HG03521 (cell line): Measurements from ENCODE around the gene TH.

Source experiments
- ATAC-seq: cut with Tn5 transposase; IDR thresholded peaks from one replicate; pipeline ENCODE4 v1.9.1; 2021; ENCODE audit warnings: mild to moderate bottlenecking, moderate library complexity; ENCODE audit not compliant: unreplicated experiment

TH gene

DNA sequence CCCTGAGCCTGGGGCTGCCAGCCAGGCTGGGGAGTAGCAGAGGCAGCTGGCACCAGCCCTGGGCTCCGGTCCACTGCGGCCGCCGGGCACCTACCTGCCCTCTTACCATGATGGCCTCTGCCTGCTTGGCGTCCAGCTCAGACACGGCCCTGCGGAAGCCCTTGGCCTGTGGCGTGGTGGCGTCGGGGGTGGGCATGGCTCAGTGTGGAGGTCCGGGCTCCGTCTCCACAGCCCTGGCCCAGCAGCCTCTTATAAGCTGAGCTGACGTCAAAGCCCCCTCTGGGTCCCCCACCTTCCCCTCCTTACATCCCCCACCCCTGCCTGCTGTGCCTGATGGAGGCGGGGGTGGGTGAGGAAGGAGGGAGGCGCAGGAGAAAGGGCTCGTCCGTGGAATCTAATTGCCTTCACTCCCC is at the start of gene TH:
Gene TH, minus strand, starts transcription at position 225 of the 413 bp plus-strand sequence. Its CDS starts 29 bp downstream, at position 196.
- no peak for ATAC-seq

DNA sequence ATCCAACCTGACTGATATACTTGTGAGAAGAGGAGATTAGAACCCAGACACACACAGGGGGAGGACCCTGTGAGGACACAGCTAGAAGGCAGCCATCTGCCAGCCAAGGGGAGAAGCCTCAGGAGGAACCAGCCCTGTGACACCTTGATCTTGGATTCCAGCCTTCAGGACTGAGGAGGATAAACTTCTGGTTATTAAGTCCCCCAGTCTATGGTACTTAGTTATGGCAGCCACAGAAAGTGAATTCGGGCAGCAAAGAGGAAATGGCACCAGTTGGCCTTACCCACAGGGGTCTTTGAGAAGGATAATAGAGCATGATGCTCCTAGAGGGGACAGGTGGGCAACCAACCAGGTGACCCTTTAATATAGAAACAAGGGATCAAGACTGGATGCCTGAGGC is 49.4 kb upstream of the TH start:
- no peak for ATAC-seq

DNA sequence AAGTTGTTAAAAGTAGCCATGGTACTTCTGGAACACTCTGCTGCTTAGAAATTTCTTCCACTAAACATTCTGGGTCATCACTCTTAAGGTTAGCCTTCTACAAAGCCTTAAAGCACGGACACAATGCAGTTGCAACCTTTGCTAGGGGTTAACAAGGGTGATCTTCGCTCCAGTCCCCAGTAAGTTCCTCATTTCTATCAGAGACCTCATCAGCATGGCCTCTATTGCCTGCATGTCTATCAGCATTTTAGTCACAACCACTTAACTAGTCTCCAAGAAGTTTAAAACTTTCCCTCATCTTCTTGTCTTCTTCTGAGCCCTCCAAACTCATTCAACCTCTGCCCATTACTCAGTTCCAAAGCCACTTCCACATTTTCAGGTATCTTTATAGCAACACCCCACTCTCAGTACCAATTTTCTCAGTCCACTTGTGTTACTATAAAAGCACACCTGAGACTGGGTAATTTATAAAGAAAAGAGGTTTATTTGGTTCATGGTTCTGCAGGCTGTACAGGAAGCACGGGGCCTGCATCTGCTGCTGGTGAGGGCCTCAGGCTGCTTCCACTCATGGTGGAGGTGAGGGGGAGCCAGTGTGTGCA is 48.7 kb upstream of the TH start:
- no peak for ATAC-seq

DNA sequence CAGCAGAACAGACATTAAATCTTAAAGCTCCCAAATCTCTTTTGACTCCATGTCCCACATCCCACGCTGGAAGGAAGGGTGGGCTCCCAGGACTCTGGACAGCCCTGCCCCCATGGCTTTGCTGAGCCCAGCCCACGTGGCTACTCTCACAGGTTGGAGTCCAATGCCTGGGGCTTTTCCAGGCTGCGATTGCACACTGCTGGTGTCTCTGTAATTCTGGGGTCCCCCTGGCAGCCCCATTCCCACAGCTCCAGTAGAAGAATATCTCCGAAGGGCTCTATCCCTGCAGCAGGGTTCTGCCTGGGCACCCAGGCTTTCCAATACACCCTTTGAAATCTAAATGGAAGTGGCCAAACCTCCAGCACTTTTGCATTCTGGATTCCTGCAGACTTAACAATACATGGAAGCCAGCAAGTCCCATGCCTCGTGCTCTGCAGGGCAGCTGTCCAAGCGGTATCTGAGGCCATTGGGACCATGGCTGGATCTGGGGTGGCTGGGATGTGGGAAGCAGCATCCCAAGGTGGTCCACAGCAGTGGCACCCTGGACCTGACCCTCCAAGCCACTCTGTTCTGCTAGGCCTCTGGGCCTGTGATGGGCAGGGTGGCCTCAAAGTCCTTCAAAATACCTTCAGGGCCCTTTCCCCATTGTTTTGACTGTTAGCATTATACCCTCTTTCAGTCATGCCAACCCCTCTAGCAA is 47.9 kb upstream of the TH start:
- ATAC-seq: no peak

DNA sequence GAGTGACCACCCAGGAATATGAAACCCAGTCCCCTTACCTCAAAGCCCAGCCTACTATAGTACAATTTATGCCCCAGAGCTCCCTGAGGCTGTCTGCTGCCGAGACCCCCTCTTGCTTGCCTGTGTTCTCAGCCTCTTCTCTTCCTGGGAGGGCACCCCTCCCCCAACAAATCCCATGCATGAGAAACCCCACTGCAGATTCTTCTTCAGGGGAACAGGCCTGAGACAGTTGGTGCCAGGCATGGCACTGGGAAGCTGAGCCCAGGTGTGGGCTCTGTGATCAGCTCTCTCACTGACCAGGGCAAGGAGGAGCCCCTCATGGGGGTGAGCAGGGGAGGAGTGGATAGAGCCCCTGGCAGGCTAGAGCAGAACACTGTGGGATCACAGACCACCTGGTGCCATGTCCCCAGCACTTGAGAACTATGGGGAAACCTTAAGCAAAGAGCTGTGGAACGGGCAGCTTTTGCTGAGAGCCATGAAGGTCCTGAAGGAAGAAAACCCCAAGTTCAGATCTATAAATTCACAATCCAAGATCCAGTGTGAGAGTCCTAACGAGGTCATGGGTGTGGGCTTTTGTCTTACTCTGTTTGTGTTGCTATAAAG is 46.5 kb upstream of the TH start:
- ATAC-seq: no peak

DNA sequence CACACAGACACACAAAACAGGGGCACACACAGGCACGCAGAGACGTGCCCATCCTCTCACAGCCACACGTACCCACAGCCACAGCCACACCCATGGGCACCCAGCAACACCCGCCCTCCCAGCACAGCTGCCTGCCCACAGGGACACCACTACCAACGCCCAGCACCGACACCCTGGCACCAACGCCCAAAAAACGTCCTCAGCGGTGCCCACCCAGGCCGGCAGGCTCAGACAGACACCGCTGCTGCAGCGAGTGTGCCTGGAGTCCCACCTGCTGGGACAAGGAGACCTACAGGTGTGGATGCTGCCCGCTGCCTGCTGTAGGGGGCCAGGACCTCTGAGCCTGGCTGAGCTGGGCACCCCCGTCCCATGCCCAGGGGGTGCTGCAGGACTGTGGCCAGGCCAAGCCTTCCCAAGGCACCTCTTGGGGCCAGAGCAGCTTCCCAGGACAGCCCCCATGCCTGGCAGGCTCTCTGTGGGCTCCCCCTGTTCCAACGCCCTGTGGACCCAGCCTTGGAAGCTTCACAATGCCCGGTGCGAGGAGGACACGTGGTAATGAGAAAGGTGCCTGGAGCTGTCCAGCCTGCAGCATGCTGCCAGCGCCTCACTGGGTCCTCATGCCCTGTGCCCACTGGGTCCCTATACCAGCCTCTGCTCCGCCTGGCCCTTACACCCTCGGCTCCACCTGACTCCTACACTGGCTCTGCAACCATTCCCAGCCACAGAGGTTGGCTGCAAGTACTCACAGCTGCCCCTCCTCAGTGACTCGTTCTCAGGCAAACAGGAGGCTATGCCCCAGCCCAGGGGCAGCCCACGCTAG is 45.8 kb upstream of the TH start:
- no peak for ATAC-seq

DNA sequence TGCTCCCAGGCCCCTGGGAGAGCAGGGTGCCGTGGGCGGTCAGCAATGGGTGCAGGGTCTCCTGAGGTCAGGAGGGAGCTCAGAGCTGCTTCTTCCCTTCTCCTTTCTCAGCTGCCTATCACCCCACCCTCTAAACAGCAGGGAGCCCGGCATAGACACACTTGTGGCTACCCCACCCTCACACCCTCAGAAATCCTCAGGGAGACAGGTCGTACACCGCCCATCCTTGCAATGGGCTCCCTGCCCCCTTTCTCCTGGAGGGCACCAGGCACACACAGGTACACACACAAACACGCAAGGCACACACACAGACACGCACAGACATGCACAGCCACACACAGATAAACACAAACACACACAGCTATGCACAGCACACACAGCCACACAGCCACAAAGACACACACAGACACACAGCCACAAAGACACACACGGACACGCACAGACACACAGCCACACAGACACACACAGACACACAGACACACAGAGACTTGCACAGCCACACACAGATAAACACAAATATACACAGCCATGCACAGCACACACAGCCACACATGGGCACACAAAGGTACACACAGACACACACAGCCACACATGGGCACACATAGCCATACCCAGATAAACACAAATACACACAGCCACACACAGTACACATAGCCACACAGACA is 44.9 kb upstream of the TH start:
- no peak for ATAC-seq

DNA sequence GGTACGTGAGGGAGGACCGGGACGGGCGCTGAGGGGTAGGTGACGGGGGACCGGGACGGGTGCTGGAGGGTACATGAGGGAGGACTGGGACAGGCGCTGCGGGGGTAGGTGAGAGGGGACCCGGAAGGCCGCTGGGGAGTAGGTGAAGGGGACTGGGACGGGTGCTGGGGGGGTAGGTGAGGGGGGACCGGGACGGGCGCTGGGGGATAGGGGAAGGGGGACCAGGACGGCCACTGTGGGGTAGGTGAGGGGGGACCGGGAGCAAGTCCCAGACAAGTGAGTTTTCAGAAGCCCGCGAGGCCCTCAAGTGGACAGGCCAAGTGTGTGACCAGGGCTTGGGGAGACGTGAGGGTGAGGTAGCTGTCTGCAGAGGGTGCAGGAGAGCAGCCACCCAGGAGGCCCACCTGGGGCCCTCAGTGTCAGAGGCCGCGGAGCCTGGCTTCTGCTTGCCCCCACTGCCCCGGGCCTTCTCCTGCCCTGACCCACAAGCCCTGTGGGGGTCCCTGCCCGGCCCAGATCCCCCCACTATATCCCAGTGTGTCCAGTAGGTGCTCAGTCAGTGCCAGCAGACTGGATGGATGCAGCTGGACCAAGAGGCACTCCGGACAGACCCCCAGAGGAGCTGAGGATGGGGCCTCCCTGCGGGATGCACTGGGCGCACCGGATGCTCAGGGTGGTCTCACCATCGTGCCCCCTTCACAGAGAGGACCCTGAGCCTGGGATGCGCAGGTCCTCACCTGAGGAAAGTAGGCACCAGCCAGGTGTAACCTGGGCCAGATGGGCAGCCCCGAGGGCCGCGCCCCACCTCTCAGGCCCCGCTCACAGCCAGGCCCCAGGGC is 44.2 kb upstream of the TH start:
- ATAC-seq: no peak

DNA sequence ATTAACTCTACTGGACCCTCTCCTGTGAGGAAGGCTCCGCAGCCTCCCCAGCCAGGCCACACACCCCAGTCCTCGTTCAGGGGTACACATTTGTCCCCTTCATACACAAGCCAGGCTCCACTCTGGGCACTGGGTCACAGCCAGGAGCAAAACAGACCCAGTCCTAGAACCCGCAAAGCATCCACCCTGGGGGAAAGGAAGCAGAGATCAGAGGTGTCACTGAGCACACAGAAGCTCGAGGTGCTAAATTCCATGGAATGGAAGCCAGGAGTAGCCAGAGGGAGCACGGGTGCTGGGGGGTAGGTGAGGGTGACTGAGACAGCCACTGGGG is 43.6 kb upstream of the TH start:
- no peak for ATAC-seq

DNA sequence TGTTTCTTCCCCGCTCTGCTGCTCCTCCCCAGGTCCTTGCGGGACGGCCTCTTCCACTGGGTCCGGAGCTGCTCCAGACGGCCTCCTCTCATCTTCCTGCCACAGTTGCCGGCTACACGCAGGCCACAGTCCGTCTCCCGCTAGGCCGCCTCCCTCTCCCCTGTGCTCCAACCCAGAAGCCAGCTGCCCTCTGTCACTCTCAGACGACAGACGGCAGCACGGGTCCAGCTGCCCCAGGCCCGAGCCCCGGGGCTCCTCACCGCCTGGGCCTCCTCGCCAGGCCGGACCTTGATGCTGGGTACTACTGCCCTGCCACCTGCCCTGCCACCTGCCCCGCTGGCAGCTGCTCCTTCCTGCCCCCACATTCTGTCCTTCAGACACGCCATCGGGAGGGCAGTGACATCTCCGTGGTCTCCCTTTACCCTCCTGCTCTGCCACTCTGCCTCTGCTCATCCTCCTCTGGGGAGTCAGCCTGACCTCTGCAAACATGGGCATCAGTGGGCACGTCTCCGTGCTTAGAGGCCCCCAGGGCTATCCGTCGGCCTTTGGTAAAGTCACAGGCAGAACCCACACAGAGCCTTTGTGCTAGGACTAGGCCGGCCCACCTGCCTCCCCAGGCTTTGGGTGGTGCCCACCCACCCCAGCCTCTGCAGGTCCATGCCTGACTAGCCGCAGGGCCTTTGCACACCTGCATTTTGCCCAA is 43.1 kb upstream of the TH start:
- ATAC-seq: no peak

DNA sequence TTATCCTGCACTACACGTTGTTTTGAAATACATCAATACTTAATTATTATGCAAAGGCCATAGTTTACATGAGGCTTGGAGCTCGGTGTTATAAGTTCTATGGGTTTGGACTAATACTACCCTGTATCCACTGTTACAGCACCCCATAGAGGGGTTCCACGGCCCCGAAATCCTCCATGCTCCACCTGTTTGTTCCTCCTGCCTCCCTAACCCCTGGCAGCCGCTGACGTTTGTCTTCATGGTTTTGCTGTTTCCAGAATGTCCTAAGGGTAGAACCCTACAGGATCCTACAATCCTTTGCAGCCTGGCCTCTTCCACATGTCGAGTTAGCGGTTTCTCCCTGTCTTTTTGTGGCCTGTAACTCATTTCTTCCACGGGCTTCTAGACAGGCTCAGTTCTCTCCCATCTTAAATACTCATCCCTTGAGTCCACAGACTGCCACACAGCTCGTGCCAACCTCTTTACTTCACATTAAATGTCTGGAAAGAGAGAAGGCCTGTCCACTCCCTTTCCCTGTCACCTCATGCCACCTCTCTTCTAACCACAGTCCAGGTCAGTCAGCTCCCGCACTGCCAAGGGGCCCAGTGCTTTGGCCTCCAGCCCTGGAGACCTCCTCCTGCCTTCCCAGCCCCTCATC is 42.4 kb upstream of the TH start:
- no peak for ATAC-seq

DNA sequence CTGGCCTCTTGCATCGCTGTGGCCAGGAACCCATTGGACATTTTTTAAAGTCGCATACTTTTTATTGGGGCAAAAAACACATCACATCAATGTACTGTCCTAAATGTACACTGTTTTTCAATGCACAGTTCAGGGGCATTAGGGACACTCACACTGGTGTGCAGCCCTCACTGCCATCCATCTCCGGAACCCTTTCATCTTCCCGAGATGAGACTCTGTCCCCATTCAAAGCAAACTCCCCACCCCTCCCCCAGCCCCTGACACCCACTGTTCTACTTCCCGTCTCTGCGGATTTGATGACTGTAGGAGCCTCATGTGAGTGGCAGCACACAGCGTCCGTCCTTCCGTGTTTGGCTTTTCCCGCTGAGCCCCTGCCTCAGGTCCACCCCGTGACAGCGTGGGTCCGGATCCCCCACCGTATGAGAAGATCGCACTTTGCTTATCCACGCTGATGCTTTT is 41.8 kb upstream of the TH start:
- no peak for ATAC-seq

DNA sequence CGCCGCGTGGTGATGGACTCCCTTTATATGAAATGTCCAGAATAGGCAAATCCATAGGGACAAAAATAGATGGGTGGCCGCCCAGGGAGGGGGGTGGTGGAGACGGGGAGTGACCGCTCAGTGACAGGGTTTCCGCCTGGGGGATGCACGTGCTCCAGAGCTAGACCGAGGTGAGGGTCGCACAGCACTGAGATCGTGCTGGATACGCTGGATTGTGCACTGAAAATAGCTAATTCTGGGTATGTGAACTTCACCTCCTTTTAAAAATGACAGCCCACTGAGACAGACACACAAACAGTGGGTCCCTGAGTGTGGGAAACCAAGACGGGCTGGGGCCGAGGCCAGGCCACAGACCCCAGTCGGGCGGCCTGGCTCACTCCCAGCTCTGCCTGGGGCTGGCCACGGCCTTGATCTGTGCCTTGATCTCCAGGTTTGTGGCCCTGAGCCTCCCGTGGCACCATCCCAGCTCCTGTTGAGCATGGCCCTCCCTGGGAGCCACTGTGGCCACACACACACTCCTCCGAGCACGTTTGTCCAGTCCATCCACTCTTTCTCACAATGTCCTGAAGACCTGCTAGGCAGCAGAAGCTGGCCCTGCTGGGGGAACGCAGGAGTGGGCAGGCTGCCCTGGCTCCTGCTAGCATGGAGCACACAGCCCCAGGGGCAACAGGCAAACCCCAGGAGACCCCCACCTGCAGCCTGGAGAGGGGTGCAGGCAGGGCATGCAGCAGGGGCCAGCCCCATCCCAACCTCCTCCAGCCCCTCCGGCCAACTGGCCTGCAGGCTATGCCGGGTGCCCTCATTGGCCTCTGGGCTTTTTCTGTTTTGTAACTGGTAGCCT is 41.0 kb upstream of the TH start:
- no peak for ATAC-seq

DNA sequence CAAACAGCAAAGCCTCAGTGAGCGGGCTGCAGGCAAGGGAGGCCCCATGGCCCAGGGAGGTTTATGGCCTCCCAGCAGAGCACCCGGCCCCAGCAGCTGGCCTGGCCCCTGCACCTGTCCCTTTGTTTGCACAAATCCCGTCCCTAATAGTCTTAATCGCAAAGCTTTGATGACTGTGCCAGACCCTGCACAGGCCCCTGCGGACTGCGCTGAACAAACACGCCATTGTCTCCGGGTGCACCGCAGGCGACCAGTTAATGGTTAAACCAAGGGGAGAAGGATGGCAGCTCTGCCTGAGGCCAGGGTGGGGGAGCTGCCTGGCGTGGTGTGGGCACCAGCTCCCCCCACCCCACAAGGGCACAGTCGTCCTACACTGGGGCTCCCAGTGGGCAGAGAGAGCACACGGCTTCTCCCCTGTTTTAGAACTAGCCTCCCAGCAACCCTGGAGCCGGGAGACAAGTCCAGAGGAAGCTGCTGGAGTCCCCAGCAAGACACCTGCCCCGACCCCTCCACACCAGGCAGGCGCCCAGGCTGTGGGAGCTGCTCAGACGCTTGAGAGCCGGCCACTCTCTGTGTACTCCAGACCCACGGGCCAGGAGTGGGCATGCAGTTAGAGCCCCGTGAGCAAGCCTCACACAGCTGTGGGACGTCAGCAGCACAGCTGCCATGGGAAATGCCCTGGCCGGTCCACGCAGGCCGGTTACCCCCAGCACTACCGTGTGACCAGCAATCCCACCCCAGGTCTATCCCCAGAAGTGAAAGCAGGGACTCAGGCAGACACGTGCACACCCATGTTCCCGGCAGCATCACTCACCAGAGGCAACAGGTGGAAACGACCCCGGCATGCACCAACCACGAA is 39.7 kb upstream of the TH start:
- ATAC-seq: no peak

DNA sequence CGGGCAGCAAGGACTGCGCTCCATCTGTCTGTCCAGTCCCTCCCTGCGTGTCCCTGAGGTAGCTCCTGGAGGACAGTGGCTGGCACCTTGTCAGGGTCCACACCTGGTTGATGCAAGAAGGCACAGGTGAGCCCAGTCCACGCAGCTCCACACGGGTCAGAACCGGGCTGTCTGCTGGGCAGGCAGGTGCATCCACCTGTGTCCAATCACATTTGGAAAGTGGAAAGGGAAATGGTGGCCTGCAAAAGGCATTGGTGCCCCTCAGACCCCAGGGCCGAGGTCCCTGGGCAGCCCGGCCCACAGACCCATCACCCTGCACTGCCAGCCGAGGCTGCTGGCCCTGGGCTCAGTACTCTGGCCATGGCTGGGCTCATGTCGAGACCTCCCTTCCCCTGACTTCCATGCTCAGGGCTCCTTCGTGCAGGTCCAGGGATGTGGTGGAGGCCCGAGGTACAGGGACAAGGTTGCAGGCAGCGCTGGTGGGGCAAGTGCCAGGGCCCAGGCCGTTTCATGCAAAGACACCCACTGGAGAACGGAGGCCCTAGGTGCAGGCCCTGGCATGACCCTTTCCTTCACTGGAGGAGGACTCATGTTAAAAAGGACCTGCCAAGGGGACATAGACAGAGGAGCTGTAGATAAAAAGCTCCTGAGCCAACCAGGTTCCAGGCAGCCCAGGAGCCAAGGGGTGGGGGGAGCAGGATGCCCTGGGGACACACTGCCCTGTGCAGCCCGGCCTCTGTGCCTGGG is 38.9 kb upstream of the TH start:
- ATAC-seq: no peak

DNA sequence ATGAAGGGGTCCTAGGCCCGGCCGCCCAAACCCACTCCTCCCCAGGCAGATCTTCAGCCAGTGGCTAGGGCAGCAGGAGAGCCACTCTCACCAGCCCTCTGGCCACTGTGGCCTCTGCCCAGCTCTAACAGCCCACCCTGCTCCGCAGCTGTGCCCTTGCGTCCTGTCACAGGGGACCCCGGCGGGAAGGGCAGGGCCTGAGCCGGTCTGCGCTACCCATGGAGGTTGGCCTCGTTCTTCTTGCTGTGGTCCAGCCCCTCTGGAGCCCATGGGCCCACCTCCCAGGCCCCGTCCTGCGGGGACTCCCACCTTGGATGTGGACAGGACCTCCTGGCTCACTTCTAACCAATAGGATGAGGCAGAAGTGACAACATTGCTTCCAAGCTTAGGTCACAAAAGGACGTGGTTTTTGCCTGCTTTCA is 38.3 kb upstream of the TH start:
- ATAC-seq: no peak

DNA sequence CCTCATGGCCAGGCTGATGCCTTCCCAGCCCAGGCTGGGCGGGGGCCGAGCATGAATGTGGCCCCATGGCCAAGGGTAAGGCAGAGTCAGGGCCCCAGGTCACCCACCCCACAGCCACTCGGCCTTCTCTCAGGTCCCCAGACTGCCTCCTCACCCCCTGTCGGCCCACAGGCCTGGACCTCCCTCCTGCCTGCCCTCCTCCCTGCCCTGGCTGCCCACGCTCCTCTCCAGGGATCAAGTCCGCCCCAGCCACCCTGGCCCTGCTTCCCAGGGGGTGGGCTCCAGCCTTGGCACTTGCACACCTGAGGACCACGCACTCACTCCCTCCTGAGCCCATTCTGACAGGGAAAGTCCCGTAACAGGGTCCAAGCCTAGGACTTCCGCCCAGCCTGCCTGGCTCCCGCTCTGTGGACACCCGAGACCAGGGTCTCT is 37.8 kb upstream of the TH start:
- no peak for ATAC-seq
